SK-MEL-5 (cell line): Measurements from ENCODE around the gene FUCA2. TPM values are rescaled to one million over a fixed set of nuclear protein-coding genes. Genes with fewer than 3 reads are reported as not detected.

Source experiments
- DNase-seq: peaks from one replicate; pipeline ENCODE4 v3.0.0-alpha.2; 2016; ENCODE audit warnings: low read depth, low spot score
- in situ Hi-C: cut with HindIII; loops from 2 replicates; pipeline ENCODE4 v1.10.0; 2016; ENCODE audit warnings: low sequenced_read_pairs, high pct_unique_total_duplicates, low pct_unique_long_range_greater_than_20kb
- total RNA-seq: library from RNA; depleted of rRNA; stranded (reverse); fragments of >200 nt; shearing (Covaris generic); gene quantifications from 2 replicates; pipeline ENCODE4 v1.2.3, GENCODE V29; 2014

Gene FUCA2
- total RNA-seq, 1 experiment from 2014 or later, result 44.7 TPM

DNA sequence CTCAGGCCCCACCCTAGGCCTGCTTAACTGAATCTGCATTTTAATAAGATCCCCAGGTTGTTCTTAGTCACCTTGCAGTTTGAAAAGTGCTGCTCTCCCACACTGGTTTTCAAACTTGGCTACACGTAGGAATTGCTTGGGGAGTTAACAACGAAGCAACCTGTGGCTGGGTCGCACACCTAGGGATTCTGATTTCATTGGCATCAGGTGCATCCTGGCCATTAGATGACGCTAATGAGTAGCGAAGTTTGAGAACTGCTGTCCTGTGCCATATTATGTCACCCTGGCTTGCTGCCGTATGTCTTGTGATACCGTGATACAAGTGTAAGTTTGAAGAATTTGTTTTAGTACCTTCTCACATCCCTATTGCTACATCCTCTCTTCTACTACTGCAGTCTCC lies 28.2 kb upstream of the FUCA2 start:
- in situ Hi-C loops, result no loop called here
- DNase-seq, result no peak

DNA sequence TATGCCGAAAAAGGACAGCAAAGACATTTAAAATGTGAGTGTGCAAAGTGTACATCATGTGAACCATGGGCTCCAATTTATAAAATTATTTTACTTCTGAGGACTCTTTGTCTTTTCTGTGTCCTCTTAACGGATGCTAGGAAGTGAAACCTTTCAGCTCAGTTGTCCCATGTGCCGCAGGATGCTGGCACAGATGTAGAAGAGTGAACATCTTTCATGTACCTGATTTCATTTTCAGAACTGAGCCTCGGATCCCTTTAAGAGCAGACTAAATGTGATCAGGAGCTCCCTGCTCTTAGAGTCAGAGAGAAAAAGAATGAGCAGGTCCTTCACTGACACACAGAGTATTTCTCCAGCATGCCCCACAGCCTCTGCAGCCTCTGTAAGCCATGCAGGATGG lies 27.6 kb upstream of the FUCA2 start:
- DNase-seq, result no peak
- in situ Hi-C loops, result no loop called here

DNA sequence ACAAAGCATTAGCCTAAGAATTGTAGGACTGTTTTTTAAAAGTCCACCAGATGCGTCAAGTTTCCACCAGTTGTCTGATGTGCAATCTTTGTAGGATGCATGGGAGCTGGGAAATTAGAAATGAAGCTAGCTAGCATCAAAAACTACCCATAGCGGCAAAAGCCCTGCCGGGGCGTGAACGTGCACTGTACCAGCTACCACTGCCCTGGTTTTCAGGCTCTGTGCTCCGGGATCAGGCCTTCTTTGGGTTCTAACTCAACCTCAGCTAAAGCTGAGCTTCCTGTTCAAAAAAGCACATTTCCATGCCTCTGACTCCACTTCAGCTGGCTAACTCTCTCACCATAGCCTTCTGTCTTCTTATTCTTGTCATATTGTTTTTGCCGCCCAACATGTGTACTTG lies 26.9 kb upstream of the FUCA2 start:
- DNase-seq, result no peak
- in situ Hi-C loops, result no loop called here

DNA sequence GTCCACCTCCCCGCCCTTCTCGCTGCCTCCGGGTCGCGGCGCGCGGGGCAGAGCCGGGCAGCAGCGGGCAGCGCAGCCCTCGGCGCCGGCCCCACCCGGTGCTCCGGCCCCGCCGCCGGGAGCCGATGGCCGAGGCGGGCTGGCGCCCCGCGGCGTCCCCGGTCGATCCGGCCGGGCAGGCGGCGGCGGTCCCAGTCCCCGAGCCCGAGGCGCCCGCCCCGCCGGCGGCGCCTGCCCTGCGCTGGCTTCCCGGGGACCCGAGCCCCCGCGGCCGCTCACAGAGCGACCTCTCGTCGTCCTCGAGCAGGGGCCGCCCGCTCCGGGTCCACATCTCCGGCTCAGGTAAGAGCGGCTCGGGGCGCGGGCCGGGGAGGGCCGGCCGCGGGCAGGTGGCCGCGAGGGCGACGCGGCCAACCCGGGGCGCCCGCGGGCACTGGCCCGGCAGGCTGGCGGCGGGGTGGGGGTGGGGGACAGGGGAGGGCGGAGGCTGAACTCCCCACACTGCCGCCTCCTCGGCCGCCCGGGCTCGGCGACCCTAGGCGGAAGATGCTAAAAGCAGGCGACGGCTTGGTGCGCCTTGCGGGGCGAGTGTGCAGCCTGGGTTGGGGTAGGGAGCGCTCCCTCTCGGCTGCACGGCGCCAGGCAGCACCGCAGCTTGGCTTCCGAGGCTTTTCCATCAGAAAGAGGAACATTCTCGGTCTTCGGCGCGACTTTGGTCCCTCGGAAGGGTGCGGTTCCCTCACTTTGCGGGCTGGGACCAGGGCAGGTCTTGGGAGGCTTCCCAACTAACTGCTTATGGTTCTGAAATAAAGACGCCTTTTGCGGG lies 25.6 kb upstream of the FUCA2 start:
- DNase-seq, result peak; percentile 34
- in situ Hi-C loops, result no loop called here

DNA sequence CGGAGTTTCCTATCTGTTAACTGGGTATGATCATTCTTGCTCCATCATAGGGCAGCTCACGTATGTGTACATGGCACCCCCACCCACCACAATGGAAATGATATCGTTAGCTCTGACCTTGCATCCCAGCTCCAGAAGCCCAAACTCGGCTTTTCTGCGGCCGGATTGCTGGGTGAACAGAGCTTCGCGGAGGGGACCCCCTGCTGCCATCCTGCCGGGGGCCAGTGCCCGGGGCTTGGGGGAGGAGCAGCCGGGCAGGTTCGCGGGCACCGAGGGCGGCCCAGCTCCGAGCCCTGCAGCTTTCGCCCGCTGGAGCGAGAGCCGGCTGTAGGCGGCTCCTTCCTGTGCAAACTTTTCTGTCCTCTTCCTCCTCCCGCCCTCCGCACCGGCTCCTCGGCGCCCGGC lies 24.9 kb upstream of the FUCA2 start:
- in situ Hi-C loops, result no loop called here
- peak; percentile 9 for DNase-seq

DNA sequence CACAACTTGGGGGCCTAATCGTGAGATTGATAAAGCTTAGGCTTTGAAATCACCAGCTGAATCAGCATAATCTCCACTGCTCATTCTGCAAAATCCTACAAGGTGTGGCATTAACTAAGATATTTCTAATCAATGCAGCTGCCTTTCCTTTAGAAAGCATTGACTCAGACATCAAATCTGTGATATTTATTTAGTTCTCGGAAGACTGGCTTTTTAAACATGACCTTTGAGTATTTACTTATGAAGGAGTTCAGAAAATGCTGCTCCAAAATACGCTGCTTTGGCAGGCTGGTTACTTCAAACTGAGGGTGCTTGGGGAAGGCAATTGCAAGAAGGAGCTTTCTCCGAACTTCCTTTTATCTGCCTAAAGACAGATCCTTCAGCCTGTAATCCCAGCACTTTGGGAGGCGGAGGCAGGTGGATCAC lies 23.7 kb upstream of the FUCA2 start:
- in situ Hi-C loops, result no loop called here
- no peak for DNase-seq

DNA sequence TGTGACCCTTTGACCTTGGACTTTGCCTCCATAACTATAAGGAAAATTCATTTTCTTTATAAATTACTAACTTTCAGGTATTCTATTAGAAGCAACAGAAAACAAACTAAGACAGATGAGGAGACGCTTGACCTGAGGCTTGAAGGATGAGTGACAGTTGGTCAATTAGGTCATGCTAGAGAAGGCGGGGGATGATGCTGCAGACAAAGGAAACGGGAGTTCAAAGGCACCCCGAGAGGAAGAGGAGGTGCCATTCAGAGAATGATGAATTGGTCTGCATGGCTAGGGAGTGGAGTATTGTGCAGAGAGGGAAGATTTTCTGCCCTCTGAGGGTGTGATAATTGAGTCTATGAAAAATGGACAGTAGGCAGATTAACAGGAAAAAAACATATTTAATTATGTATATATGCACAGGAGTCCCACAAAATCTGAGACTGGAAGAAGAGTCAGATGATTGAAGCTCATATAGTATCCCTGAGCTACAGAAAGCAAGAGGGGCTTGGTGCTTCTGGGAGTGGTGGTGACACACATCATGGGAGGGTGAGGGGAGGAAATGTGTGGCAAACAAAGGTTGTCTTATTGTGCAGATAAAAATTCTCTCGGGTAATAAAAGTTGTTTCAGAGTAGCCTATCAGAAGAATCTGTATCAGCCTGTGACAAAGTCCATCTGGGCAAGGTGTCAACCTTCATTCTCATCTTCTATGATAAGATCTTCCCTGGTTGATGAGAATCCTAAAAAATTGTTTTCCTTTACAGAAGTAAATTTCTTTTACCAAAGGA lies 20.4 kb upstream of the FUCA2 start:
- no peak for DNase-seq
- in situ Hi-C loops, result no loop called here

DNA sequence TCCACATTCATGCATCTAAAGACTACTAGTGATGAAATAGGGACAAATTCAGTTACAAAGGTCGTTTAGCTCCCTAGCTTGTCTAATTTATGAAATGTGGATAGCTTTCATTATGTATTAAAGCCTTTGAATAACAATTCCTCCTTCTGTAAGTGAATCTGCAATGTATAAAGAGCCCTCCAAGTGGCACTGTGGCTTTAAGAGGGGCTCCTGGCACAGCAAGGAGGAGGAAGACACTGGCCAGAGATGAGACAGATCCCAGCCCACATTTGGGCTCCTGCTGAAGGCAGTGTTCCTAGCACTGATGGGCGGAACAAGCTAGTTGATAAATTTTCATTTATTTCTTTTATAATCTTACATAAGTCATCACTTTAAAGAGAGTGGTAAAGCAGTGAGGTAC lies 17.6 kb upstream of the FUCA2 start:
- DNase-seq, result peak; percentile 37
- in situ Hi-C loops, result no loop called here

DNA sequence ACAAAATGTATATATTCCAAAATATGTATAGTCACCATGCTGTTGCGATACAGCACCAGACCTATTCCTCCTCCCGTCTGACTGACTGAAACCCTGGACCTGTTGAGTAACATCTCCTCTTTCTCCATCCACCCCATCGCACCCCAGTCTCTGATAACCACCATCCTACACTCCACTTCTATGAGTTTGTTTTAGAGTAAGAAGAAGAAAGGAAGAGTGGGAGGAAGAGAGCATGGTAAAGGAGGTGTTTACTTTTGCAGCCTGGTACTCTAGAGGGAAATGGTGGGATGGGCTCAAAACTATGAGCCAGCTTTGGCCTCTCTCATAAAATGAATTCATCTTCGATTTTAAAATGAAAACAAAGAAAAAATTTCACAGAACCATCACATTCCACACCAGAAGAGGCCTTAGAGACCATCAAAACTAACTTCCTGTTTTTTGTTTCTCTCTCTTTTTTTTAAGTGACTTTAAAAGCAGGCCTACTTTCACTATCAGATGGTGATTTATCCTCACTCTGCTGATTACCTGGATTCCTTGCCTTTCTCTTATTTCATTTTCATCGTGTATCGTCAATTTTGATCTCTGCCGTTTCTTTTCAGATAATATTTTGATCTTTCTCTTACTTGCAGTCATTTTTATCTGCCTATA lies 16.8 kb upstream of the FUCA2 start:
- no peak for DNase-seq
- in situ Hi-C loops, result no loop called here

DNA sequence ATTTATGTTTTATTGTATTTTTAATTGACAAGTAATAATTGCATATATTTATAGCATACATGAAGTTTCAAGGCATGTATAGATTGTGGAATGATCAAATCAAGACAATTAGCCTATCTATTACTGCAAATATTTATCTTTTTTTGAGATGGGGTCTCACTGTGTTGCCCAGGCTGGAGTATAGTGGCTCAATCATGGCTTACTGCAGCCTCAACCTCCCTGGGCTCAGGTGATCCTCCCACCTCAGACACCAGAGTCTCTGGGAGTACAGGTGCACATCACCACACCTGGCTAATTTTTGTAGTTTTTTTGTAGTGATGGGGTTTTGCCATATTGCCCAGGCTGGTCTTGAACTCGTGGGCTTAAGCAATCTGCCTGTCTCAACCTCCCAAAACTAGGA lies 16.2 kb upstream of the FUCA2 start:
- DNase-seq, result no peak
- in situ Hi-C loops, result no loop called here

DNA sequence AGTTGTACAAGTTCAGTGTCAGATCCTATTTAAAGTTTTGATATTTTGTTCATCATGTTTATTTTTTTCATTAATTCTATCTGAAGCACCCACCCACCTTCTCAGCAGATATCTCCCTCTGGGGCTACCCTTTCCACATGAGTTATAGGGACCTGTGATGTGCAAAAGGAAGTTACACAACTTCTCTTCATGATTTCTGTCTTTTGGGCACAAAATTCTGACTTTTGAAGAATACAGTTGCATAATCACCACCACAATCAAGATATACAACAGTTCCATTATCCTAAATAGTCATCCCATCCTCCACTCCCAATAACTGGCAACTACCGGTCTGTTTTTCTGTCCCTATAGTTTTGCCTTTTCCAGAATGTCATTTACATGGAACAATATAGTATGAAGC lies 13.8 kb upstream of the FUCA2 start:
- DNase-seq, result no peak
- in situ Hi-C loops, result no loop called here

DNA sequence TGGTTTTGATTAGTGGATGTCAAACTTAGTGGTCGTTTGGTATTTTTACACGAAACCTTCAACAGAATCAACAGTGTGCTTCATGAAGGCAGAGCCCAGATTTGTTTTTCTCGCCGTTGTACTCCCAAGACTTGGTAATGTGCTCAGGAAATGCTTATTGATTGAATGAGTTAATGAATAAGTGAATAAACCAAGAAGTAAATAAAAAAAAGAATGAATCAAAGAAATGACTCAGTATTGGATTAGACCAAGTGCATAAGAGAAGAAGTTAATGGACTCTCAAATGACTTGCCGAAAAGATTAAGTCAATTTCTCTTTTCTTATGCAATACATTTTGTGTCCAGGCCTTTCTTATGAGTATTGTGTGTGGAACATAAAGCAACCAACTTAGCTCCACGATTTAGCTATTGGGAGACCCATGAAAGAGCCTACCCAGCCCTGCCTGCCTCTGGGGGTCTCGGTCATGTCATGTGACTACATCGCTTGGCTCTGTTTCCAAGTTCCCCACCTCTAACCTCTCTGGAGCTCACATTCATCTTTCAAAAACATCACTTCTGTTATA lies 10.6 kb upstream of the FUCA2 start:
- DNase-seq, result no peak
- in situ Hi-C loops, result no loop called here

DNA sequence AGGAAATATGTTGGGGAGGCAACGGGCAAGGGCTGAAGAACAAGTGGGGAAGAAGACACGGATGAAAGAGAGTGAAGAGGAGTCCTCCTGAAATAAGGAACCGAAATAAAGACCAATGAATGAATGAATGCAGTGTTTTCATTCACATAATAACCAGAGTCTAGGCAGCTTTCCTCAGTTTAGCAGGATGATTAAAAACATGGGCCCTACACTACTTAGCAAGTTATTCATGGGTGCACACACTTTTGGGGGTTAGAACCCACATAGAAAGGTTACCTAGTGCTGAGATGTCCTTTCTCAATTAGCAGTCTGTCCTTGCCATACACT lies 5.9 kb upstream of the FUCA2 start:
- in situ Hi-C loops, result no loop called here
- no peak for DNase-seq

DNA sequence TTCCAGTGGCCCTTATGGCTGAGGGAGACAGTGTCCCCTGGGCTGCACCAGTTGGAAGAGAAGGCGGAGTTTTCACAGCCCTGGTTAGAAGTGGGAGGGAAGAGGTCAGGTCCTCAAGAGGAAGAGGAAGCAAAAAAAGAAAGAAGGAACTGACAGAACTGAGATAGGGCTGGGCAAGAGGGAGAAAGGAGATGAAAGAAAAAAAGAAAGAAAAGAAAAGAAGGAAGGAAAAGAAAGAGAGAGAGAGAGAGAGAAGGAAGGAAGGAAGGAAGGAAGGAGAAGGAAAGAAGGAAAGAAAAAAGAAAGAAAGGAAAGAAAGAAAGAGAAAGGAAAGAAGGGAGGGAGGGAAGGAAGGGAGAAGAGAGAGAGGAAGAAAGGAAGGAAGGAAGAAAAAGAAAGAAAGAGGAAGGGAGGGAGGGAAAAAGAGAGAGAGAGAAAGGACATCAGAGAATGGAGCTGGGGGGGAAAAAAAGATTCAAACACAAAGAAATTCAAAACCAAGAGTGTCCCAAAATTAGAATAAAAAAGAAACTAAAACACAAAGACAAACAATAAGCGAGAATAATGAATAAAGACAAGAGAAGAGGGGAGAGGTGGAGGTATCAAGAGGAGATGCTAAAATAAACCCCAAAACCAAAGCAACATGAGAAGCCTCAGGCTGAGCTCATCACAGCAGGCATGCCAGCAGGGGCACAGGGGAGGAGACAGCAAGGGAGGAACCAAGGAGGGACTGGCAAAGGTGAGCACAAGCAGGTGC lies 5.3 kb upstream of the FUCA2 start:
- in situ Hi-C loops, result no loop called here
- DNase-seq, result no peak

DNA sequence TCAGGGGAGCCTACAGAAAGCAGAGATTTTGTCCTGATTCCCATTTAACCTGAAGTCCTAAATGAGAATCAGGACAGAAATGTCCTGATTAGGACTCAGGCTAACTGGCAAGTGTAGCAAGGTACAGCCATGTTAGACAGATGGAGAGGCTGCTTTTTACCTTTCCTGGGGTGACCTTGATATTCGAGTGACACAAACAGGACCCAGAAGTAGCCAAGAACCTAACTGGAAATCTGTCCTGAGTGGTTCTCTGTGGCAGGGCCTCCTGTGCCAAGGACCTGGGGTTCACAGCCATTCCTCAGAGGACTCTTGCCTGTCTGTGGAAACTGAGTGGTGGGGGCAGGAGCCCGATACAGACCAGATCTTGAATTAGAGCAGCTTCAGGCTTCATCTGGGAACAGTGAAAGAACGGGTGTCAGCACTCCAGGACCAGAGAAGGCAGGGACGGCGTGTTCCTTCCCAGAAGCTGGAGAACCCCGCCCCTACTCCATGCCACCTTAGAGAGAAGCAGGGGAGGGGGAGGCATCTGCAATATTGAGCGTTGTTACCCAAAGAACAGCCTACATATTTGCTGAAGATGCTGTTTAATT lies 4.3 kb upstream of the FUCA2 start:
- in situ Hi-C loops, result no loop called here
- DNase-seq, result no peak

DNA sequence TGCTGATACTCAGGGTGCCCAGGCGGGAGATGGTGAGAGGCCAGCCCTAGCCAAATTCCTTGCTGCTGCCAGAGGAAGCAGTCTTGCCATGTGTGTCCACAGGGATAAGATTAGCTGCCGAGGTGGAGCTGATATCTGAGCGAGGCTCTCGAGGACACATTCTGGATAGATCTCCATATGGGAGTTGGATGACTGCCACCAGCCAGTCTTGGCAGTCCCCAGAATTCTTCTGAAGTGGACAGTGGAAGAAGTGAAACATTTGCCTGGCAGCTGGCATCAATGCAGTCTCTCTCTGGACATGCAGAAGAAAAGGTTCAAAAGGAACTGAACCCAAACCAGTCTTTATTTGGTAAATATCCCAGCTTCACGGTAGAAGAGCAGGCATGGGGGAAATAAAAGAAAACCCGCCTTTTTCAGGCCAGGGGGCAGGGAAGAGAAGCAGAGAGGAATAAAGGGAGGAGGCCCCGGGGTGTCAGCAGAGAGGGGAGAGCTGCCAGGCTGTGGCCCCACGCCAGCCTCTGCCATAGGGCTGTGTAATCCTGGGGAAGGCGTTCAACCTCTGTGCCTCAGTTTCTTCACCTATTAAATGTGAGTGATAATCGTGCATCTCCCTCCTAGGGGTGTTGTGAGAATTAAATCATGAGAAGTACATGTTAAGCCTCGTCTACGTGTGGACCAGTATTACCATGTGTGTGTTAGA lies 3.7 kb upstream of the FUCA2 start:
- no peak for DNase-seq

DNA sequence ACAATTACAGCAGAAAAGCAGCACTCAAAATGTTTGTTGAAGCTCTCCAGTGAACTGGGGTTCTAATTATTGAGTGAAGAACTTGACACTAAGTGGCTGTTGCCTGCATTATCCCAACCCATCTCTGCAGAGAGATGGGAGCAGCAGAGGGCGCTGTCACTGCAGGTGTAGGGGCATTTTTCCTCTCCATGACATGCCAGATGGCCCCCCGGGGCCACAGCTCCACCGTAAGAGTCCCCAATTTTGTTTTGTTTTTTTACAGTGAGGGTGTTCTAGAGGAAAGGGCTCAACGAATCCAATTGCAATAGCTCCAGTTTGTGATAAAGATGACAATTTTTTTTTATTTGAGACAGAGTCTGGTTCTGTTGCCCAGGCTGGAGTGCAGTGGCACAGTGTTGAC lies 1.9 kb upstream of the FUCA2 start:
- peak; percentile 42 for DNase-seq
- in situ Hi-C loops, result no loop called here

More for the DNA sequence above, 3.7 kb upstream of the FUCA2 start:
- in situ Hi-C loops, result no loop called here
